Activated naive CD4-positive, alpha-beta T cell (primary cell): Measurements from ENCODE around the gene ATF3.

Experiments used
- DNase-seq, 4 experiments: peaks; one replicate each; lab custom pipeline; 2025; lab: John Stamatoyannopoulos, UW

The ATF3 gene

DNA sequence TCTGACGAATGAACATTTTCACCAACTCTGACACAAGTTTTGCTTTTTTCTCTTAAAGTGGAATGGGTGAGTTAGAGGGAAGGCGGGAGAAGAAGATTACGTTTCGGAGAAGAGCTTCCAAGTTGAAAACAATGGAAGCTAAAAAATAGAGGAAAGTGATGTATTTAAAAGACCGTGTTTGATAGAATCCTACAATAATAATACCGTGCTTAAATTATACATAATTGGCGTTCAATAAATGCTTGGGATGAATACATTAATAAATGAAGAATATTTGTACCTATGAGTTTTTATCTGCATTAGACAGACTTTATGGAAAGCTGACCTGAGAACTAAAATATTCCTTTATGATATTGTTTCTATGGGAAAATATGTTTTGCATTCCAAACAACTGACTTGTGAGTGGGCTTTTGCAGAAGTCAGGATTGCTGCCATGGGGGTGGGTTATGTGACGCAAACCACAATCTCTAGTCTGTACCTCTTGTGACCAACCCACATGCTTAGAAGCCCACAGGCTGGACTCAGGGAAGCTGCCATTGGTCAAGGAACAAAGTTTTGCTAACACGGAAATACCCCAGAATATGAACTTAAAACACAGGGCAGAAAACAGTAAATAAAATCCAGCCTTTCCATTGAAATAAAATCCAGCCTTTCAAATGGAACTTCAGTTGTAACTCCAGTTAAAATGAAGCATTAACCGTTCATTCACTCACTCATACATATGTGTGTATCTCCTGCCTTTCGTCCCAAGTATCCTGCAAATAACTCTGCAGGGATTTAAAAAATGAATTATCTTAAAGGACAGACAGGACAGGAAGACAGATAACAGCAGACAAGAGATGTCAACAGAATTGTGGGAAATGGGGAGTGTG is 21.3 kb upstream of the ATF3 start:
- no peak for DNase-seq

DNA sequence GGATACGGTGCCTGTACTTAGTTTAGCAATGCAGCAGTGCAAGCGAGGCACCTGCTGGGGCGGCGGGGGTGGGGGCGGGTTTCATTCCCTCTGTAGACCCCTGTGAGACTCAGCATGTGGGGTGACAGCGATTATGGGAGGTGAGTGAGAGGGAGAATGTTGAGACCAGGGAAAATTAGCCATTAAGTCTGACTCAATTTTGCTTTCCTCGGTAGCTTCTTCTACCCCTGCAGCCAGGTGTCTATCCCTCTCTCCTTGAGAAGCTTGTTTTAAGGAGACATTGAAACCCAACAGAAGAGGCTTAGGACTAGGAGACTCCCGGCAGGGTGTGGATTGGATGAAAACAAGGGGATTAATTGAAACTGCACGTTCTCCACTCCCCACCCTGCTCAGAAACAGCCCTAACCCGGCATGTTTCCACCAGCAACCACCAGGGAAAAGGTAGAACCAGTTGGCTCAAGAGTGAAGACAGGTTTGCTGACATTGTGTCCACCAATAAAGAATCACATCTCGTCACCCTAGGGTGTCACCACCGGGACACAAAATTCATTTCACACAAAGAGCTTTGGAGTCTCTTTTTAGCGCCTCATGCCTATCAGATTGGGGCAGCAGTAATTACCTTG is 20.6 kb upstream of the ATF3 start:
- DNase-seq, result no peak

DNA sequence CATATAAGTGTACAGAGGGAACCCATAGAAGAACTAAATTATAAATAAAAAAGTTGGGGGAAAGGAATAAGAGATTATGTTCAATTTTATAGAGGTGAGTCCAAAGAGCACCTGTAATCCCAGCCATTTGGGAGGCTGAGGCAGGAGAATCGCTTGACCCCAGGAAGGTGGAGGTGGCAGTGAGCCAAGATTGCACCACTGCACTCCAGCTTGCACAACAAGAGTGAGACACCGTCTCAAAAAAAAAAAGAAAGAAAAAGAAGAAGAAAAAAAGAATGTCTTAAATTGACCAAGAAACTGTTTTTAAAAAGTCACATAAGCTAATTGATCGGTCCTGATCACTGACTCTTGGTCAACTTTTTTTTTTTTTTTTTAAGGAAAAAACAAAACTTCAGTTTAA is 19.1 kb upstream of the ATF3 start:
- no peak for DNase-seq

DNA sequence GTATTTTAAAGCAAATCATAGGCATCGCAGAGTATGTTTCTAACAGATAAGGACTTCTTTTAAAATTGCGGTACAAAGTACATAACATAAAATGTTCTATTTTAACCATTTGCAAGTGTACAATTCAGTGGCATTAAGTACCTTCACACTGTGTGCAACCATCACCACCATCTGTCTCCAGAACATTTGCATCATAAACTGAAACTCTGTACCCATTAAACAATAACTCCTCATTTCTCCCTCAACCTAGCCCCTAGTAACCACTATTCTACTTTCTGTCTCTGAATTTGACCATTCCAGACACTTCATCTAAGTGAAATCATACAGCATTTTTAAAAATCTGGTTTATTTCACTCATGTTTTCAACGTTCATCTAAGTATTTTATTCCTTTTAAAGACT is 16.6 kb upstream of the ATF3 start:
- DNase-seq, result no peak

DNA sequence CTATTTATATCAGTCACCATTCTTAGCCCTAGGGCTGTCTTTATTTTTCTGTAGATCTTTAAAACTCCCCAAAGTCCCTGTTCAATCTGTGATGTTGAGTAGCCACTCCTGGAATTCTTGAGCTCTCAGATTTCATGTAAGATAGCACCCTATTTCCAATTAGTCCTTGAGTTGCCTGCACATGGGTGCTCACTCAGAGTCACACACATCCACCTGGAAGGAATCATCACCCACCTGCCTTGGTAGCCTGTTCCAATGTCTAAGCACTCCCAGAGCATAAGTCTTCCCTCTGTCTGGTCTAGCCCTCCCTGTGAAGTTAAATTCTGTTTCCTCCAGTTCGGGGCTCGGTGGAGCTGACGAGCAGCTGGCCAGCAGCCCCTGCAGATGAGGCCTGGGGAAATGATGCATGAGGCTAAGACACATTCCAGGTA is 14.7 kb upstream of the ATF3 start:
- no peak for DNase-seq

DNA sequence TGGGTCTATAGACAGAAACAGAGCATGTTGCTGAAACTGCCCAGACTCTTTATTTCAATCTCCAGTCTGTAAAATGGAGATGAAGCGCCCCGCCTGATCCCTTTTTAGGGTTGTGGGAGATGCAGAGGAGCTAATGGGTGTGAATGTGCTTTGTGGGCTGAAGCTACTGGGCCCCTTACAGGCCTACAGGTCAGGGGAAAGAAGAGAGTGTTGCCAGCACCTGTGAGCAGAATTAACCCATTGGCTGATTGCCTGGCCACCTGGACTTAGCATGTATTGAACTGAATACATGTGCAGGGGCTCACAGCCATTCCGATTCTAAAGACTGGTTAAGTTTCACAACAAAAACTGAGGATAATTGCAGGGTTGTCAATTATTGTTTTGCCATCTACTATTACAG is 13.9 kb upstream of the ATF3 start:
- DNase-seq, result no peak

DNA sequence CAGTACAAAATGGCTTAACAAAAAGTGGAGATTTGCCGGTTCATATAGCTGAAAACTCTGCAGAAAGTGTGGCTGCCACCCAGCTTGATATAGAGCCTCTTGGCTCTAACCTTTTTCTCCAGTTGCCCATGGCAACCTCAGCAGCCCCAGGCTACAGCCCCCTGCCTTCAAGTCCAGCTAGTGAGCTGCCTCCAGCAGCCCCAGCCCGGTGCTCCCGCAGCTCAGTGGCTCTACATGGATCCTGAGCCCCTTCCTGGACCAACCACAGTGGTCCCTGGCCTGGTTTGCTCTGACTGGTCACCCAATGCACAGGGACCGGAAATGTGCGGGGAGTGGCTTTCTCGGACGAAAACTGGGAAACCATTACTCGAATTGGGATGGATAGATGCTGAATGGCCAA is 13.3 kb upstream of the ATF3 start:
- DNase-seq, result no peak

DNA sequence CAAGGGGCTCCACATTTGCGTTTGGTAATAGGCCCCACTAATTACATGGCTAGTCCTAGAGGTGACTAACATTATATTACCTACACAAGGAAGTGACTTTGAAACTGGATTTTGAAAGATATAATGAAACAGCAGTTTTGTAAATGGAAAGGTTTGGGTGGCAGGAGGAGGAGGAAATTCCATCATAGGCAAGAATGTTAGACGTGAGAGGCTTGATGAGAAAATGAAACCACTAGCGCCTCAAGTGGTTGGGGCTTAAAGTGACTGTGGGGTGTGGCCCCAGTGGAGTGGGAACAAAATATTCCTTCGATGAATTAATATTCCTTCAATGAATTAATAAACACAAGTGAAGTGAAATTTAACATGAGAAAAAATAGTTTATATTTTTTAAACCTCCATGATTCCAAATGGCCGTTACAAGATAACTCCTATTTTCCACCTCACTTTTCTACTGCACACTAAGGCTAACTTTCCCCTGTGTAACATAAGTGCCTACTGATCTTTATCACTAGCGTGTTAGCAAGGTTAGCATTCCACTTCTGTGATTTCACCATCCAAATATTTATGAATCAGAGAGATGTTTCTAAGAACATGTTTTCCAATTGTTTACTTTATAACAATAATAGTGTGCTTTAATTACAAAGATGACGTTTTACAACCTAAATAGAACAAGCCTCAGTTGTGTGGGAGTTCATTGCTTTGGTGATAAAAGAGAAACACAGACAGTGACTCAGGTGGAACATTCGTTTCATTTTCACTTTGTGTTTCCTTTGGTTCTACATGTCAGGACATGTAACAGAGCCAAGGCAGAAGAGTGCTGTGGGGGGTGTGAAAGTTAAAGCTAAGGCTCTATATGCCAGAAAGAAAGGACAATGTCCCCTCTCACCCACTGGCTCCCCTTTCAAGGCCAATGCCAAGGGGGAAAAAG is 12.5 kb upstream of the ATF3 start:
- DNase-seq, result peak in 1 of 4 experiments; percentile 3

DNA sequence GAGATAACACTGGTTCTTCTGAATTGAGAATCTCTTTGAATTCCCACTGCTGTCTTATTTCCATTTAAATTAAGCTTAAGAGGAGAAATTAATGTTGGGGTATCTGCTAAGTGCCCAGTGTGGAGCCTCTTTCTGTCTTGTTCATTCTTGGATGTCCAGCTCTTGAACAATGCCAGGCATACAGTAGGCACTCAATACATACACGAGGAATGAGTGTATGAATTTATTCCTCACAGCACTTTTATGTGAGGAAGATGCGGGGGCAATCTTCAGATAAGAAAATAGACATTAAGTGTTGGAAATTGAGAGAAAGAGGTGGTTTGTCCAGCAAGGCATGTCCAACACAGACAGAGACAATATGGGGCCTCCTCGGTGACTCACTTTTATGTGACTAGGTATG is 11.8 kb upstream of the ATF3 start:
- no peak for DNase-seq

DNA sequence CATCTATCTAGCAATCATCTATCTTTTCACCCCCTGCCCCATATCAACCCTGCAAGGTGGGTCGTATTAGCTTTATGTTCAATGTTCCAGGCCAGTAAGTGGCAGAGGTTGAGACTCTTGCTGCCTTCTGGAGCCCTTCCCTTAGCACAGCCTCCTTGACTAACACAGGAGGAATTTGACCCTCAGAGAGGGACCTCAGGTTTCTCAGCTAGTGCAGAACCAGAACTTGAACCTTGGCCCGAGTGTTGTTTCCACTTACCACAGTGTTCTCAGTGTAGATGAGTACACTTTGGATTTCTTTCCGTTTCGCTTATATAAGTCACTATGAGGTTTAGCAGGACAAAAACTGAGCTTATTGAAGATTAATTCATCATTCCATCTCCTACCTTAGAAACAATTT is 11.1 kb upstream of the ATF3 start:
- DNase-seq, result no peak

DNA sequence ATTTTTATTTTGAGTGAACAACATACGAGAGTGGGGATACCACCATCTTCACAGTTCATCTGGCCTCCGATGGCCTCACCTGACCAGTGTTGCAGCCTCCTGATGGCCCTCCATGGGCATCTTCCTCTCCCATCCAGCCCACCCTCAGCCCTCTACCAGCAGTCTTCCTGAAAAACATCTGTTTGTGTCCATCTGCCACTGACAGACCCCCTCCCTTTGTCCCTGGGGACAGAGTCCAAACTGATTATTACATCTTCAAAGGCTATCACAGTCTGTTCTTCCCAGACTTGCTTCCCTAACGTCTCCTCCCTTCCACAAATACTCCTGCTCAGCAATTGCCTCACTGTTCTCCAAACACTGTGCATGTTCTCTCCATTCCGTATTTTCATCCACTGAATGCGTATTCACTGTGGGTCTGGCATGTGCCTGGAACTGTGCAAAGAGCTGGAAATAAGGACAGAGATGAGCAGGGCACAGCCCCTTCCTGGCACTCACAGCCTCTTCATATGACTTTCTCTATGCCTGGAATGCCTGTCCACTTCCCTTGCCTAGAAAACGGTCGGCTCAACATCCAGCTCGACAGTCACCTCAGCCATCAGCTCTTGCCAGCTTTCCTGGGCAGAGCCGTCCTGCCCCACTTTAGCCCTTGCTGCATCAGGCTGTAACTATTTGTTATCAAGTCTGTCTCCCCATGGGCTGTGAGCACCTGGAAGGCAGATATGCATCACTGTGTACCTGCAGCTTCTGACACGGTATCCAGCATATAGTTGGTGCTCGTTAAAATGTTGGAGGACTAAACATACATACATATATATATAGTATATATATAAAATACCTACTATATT is 8.3 kb upstream of the ATF3 start:
- no peak for DNase-seq

DNA sequence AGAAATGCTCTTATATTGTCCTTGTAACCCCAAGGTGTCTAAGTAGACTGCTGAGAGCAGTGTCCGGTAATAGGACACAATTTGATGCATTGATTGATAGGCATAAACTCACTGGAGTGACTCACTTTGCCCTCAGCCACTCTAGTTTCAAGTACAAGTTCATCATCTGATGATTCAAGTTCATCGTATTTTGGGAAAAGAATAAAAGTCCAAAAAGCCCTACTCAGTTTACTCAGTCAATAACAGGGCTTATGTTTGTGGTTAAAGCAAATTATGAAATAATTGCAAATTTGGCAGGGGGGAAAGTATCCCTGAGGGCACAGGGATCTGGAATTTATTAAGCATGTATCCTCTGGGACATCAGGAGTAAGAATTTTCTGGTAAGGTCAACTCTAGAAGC is 7.6 kb upstream of the ATF3 start:
- no peak for DNase-seq

DNA sequence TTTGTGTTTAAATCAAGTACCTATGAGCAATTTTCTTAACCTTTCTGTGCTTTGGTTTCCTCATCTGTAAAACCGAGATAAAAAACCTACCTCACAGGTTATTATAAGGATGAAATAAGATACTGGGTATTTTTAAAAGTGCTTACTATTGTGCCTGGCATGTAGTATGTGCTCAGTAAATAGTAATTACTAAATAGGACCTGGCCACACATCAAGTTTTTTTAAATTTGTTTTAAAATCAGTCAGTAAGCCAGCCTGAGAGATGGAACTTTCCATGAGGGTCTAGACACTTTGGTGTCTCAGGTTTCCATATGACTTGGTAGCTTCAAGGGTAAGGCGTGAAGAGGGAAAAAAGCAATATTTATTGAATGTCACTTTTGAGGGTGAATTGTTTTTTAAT is 7.0 kb upstream of the ATF3 start:
- no peak for DNase-seq

DNA sequence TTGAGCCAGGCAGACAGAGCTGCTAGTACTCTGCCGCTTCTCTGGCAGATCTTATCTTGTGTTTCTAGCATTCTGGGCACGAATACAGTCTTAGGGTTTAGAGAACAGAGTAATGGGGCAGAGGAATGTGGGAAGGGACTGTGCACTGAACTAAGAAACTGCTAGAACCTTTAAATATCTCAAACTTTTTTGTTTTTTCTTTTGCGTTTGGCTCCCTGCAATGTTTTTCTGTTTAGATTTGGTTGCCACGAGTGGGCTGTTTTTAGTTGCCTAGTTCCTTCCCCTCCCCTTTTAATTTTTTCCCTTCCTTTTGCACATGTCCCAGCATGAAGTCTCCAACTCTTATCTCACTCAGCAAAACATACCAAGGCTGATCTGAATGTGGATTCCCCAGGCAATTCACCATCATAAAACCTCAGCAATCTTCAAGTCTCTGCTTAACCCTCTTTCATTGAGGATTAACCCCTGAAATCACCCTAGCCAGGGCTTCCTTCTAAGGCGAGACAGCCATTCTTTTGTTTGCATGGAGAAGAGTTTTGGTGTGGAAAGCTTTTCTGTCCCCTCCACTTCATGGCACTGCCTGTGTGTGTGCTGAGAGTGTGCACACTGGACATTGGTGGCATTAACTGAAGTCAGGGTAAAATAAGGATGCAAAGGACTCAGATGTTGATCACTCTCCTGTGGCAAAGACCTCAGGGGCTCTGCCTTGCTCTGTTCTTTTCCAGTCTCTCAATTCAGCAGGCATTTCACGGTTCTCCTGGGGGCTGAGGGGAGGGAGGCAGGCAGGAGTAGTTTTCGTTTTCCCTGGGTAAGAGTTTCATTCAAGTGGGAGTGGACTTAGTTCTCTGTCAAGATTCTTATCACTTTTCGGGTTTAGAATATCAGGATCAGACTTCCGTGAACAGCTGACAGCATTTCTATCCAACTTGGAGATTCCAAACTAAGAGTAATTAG is 2.8 kb upstream of the ATF3 start:
- DNase-seq, result no peak

DNA sequence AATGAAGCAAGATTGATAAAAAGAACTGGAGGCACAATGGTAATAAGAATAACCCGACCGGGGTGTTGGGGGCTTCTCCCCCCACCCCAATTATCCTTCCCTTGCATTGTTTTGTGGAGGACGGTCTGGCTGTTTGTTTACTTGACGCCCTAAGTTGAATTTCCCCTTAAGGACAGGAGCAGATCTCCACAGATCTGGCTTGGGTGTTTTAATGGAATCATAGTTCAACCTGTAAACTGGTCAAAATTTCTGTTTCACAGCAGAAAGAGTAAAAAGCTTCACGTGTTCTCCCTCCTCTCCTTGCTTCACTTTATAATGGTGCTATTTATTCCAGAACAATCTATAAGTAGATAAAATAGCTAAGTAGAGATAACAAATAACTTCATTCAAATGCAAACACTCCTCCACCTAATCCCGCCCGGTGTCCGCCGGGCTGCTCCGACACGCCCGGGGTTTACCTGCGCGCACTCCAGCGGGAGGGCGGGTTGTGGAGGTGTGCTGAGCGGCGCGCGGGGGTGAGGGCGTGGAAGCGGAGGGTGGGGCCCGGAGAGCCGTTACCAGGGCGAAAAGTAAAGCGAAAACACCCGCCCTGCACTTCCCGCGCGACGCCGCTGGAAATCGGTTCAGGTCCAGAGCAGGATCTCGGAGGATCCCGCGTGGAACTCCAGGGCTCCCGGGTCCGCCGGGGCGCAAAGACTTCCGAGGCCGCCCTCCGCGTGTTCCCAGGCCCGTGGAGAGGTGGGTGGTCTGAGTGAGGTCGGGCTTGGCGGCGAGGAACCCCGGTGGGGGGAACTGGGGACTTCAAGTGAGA is 2.0 kb upstream of the ATF3 start:
- peak in 3 of 4 experiments; percentile 11 to 38 (median 15) for DNase-seq

DNA sequence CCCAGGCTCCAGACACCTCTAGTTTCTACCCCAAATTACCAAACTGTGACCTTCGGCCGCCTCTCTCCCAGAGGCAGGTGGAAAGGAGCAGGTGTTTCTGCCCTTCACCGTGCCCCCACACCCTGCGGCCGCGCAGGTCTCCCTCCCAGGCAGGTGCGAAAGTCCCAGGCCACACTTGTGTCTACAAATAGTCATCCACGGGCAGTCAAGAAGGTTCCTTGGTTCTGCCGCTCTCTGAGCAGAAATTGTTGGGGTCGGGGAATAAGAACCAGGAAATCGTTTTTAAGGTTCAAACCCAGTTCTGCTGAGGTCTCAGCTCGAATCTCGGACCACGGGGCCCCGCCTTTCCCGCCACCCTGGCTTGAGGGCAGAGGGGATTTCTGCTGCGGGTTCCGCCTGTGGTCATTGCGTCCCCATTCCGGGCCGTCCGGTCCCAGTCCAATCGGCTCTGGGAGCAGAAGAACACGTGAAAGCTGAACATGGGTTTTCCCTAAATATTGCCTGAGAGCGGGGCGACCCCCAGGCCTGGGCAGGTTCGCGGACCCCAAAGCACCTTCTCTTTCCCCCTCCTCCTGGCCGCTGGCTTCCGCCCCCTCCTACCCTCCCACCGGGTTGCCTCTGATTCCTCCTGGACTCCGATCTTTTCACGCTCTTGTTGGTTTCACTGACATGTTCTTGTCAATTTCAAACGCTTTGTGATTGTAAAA is 1.2 kb upstream of the ATF3 start:
- no peak for DNase-seq

DNA sequence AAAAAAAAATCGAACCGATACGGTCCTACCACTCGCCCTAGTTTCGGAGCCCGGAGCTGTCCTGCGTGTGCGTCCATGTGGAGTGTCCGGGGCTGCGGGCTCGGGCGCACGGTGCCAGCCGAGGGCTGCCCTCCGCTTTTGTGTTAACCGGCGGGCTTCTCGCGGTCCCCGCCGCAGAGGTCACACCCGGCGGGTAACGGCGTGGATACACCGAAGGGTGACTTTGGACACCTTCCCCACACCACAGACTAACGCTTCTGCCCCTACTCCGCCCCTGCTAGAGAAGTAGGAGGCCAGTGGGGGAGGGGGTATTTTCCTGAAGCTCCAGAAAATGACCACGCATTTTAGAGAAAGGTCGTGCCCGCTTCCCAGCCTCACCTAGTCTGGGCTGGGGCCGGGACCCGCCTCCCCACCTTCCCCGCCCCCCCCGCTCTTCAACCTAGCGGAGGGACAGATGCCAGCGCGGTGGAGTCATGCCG is 609 bp upstream of the ATF3 start:
- DNase-seq, result no peak

DNA sequence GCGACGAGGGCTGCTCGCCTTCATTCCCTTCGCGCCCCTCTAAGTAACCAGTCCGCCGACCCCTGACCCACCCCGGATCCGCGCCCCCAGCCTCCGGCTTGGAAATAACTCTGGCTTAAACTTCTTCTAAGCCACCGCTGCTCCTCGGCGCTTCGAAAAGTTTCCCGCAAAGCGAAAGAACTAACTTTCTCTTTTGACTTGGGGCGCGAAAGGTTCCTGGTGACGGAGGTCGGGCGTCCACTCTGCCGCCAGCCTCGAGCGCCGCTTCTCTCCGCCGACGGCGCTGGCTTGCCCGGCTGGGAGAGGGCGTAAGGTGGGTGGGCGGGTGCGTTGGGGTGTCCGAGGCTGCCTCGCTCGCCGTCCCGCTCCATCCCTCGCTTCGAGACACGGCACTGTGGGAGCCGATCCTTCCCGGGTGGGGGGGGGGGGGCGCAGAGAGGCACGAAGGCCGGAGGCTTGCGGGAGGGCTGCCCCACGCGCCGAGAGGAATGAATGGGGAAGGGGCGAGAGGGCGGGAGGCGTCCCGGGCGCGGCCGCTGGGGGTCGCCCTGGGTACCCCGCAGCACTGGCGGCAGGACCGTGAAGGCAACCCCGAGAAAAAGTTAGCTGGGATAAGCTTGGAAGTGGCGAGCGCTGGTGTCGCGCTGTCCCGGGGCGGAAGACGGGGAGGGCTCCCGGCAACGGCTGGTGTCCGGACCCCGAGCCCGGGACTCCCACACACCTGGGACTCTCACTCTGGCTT is 569 bp downstream of the ATF3 start:
- peak in 2 of 4 experiments; percentile 26 to 40 for DNase-seq
